HL-60 (cell line): Measurements from ENCODE around the gene SERPINB5.

Experiments used
- DNase-seq, 2 experiments: peaks; one replicate each; pipeline ENCODE4 v3.0.0-alpha.2; 2010 to 2020; ENCODE audit warnings: low read depth in 1 of 2, low spot score in 1 of 2
- H3K27ac ChIP-seq: fragments of 250-450 bp; sonication (Bioruptor Pico); replicated peaks from 2 replicates; pipeline ENCODE4 v1.5.1; 2020; ENCODE audit warnings: mild to moderate bottlenecking, moderate library complexity
- H3K27me3 ChIP-seq: fragments of 250-450 bp; sonication (Bioruptor Pico); 2 replicates; pipeline ENCODE4 v1.5.1; 2021; ENCODE audit warnings: mild to moderate bottlenecking, moderate library complexity; ENCODE audit not compliant: insufficient read depth, poor library complexity, severe bottlenecking
- H3K4me3 ChIP-seq: replicated peaks from 2 replicates; pipeline ENCODE4 v1.5.1; 2011; ENCODE audit warnings: mild to moderate bottlenecking, control low read depth, low read length; ENCODE audit not compliant: insufficient read depth
- CTCF ChIP-seq: IDR thresholded peaks from one replicate; pipeline ENCODE4 v1.5.1; 2011; ENCODE audit warnings: low read length, control low read depth, inconsistent platforms; ENCODE audit not compliant: insufficient read depth
- GABPA ChIP-seq: IDR thresholded peaks from 2 replicates; pipeline ENCODE4 v1.6.1; 2012; ENCODE audit warnings: low read depth
- POLR2AphosphoS5 ChIP-seq: IDR thresholded peaks from 2 replicates; pipeline ENCODE4 v1.6.1; 2012; ENCODE audit warnings: low read depth
- SPI1 ChIP-seq: IDR thresholded peaks from 2 replicates; pipeline ENCODE4 v1.6.1; 2012; ENCODE audit warnings: low read depth, mild to moderate bottlenecking, borderline replicate concordance
- TF ChIP-seq, protein P1 (sequence below): IDR thresholded peaks from 2 replicates; pipeline ENCODE4 v1.6.1; 2012; ENCODE audit warnings: low read depth; ENCODE audit not compliant: insufficient replicate concordance

SERPINB5 gene

GRCh38 chr18:63520053-63520685 lies 43.4 kb downstream of the SERPINB5 start:
- DNase-seq, result no peak
- no peak overlapping the region for H3K27ac ChIP-seq
- H3K27me3 ChIP-seq, result no peaks in the 10 kb centered on the region
- no peak overlapping the region for H3K4me3 ChIP-seq
- TF ChIP-seq CTCF (no peak), GABPA (no peak), POLR2AphosphoS5 (no peak)
- TF ChIP-seq, protein P1, sequence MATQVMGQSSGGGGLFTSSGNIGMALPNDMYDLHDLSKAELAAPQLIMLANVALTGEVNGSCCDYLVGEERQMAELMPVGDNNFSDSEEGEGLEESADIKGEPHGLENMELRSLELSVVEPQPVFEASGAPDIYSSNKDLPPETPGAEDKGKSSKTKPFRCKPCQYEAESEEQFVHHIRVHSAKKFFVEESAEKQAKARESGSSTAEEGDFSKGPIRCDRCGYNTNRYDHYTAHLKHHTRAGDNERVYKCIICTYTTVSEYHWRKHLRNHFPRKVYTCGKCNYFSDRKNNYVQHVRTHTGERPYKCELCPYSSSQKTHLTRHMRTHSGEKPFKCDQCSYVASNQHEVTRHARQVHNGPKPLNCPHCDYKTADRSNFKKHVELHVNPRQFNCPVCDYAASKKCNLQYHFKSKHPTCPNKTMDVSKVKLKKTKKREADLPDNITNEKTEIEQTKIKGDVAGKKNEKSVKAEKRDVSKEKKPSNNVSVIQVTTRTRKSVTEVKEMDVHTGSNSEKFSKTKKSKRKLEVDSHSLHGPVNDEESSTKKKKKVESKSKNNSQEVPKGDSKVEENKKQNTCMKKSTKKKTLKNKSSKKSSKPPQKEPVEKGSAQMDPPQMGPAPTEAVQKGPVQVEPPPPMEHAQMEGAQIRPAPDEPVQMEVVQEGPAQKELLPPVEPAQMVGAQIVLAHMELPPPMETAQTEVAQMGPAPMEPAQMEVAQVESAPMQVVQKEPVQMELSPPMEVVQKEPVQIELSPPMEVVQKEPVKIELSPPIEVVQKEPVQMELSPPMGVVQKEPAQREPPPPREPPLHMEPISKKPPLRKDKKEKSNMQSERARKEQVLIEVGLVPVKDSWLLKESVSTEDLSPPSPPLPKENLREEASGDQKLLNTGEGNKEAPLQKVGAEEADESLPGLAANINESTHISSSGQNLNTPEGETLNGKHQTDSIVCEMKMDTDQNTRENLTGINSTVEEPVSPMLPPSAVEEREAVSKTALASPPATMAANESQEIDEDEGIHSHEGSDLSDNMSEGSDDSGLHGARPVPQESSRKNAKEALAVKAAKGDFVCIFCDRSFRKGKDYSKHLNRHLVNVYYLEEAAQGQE, result no peak

- Histone ChIP-seq H3K4me3 (no peak overlapping the region), H3K27ac (no peak overlapping the region), H3K27me3 (no peaks in the 10 kb centered on the region)
- TF ChIP-seq POLR2AphosphoS5, result no peak
- DNase-seq, result no peak
These were observed 46.9 kb downstream of the SERPINB5 start for GRCh38 chr18:63523660-63524059.

DNA sequence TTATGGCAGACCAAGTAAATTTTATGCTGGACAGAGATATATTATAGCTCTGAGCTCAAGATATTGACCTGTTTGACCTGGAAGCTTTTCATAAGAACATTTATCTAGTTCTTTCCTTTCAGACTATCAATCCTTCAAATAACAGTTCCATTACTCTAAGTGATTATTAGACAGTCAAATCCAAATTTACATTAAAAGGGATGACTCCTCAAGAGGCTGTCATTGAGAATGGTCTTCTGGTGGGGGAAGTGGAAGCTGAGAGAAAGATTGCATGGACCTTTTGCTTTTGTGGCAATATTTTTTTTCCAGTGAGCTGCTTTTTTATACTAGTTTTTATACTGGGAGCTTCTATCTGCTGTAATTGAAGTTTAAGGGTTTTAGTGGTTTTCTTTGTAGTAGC lies 50.5 kb downstream of the SERPINB5 start:
- no peak for DNase-seq
- no peaks in the 10 kb centered on the region for H3K27me3 ChIP-seq
- TF ChIP-seq, protein P1, result no peak
- TF ChIP-seq GABPA (no peak), SPI1 (no peak), CTCF (no peak), POLR2AphosphoS5 (no peak)
- H3K4me3 ChIP-seq, result no peak overlapping the region
- no peak overlapping the region for H3K27ac ChIP-seq

DNA sequence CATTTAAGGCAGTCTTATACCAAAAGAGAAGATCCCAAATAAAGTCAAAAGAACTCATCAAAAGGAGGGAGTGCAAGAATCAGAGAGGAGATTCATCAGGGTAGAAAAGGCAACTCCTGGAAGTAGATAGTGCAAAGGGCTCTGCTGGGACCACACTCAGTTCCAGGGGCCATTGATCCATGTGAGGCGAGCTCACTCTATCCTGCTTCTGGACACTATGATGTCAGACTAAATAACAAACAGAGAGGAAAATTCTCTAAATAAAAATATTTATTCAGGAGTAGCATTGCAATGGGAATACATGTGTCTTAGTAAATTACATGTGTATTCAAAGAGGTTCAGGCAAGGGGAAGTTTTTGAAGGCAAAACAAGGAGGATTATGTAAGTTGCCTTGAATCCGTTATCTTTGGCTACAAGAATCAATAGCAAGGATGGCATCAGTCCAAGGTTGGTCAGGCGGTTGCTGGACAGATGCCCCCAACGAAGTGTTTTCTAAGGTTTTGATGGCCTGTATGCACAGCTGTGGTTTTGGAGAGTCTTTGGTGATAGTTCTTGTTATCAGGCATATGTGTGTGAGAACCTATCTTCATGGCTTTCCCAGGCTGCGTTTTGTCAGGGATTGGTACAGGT lies 52.2 kb downstream of the SERPINB5 start:
- H3K27me3 ChIP-seq, result no peaks in the 10 kb centered on the region
- DNase-seq, result no peak
- no peak for TF ChIP-seq POLR2AphosphoS5
- TF ChIP-seq CTCF, result no peak
- TF ChIP-seq GABPA, result no peak
- TF ChIP-seq SPI1, result no peak
- TF ChIP-seq, protein P1, result no peak

More for the DNA sequence above, 52.2 kb downstream of the SERPINB5 start:
- no peak overlapping the region for H3K4me3 ChIP-seq
- no peak overlapping the region for H3K27ac ChIP-seq
